Measurements from ENCODE around the gene THAP11.

The THAP11 gene

GRCh38 chr16:67841816-67842508, at the start of gene THAP11:
Gene THAP11, plus strand, starts transcription at chr16:67842320. Its CDS starts 235 bp downstream, at chr16:67842555.
- Histone ChIP-seq H3K27ac (ENCODE audit: low read depth in 2 of 2, low read length in 2 of 2) (peak within 1 kb of the TSS; percentile 97 to 99), H3K27me3 (ENCODE audit: control insufficient read depth in 2 of 2, insufficient read depth in 2 of 2, low read length in 2 of 2) (no peaks in the 10 kb centered on the region), H3K4me3 (ENCODE audit: low read length in 2 of 2) (peak within 1 kb of the TSS; percentile 88 to 90), H3K36me3 (ENCODE audit: control insufficient read depth in 2 of 2, insufficient read depth in 2 of 2, low read length in 2 of 2) (no peaks in the 10 kb centered on the region), H3K9ac (ENCODE audit: low read depth in 1 of 2, low read length in 2 of 2) (peak within 1 kb of the TSS; percentile 85 to 97), H3K9me3 (ENCODE audit: control insufficient read depth in 2 of 2, low read length in 2 of 2) (no peaks in the 10 kb centered on the region), H3K4me1 (ENCODE audit: control insufficient read depth in 2 of 2, insufficient read depth in 2 of 2, low read length in 2 of 2) (peaks cover 35 to 38% of the 10 kb centered on the region in 2 donors)

GRCh38 chr16:67796099-67796718, 45.9 kb upstream of the THAP11 start:
- Histone ChIP-seq H3K9me3 (ENCODE audit: control insufficient read depth in 2 of 2, low read length in 2 of 2) (no peaks in the 10 kb centered on the region), H3K27me3 (ENCODE audit: control insufficient read depth in 2 of 2, insufficient read depth in 2 of 2, low read length in 2 of 2) (no peaks in the 10 kb centered on the region), H3K4me3 (ENCODE audit: low read length in 2 of 2) (no peak overlapping the region), H3K9ac (ENCODE audit: low read depth in 1 of 2, low read length in 2 of 2) (no peak overlapping the region), H3K36me3 (ENCODE audit: control insufficient read depth in 2 of 2, insufficient read depth in 2 of 2, low read length in 2 of 2) (peaks cover 13% of the 10 kb centered on the region in 2 donors), H3K4me1 (ENCODE audit: control insufficient read depth in 2 of 2, insufficient read depth in 2 of 2, low read length in 2 of 2) (peaks cover 0 to 3% of the 10 kb centered on the region in 2 donors), H3K27ac (ENCODE audit: low read depth in 2 of 2, low read length in 2 of 2) (no peak overlapping the region)

DNA sequence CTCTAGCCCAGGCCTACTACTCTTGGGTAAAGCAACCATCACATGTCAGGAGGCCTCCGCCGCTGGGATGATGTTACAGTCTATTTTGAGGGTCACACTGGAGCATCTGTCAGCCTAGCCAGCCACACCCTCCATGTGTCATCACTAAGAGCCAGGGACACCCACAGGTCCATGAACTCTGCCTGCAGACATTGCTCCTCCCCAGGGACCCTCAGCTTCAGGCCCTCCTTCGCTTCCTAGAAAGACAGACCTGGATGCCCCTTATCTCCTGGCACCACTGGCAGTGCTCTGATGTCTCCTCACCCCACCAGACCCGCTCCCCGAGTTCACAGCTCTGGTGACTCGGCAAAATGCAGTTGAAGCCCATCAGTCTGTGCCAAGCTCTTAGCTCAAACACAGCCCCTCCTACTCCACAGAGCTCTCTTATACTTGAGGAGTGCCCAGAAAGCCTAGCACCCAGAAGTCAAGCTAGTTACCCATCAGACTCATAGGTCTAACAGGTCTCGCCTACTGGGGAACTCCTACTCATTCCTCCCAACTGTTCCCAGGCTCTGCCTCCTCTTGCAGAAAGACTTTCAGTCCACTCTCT, 41.7 kb upstream of the THAP11 start:
- Histone ChIP-seq H3K9ac (ENCODE audit: low read depth in 1 of 2, low read length in 2 of 2) (no peak overlapping the region), H3K27ac (ENCODE audit: low read depth in 2 of 2, low read length in 2 of 2) (no peak overlapping the region), H3K9me3 (ENCODE audit: control insufficient read depth in 2 of 2, low read length in 2 of 2) (no peaks in the 10 kb centered on the region), H3K36me3 (ENCODE audit: control insufficient read depth in 2 of 2, insufficient read depth in 2 of 2, low read length in 2 of 2) (peaks cover 21 to 24% of the 10 kb centered on the region in 2 donors), H3K4me1 (ENCODE audit: control insufficient read depth in 2 of 2, insufficient read depth in 2 of 2, low read length in 2 of 2) (peaks cover 5 to 12% of the 10 kb centered on the region in 2 donors), H3K4me3 (ENCODE audit: low read length in 2 of 2) (no peak overlapping the region), H3K27me3 (ENCODE audit: control insufficient read depth in 2 of 2, insufficient read depth in 2 of 2, low read length in 2 of 2) (no peaks in the 10 kb centered on the region)

DNA sequence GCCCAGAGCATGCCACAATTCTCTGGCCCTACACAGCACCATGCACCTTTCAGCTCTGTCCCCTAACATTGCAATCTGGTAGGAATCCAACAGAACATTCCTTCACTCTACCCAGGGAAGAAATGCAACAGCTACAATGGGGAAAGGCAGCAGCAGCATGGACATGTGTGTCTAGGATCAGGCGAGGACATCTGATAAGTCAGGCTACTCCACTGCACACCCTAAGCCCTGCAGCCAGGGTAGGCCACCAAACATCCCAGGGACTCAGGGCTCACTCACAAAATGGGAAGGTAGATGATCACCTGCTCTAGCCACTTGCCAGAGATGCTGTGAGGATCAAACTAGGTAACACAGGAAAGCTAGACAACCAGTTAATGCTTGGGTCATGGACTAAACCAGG, 40.9 kb upstream of the THAP11 start:
- Histone ChIP-seq H3K36me3 (ENCODE audit: control insufficient read depth in 2 of 2, insufficient read depth in 2 of 2, low read length in 2 of 2) (peaks cover 21 to 24% of the 10 kb centered on the region in 2 donors), H3K27ac (ENCODE audit: low read depth in 2 of 2, low read length in 2 of 2) (no peak overlapping the region), H3K27me3 (ENCODE audit: control insufficient read depth in 2 of 2, insufficient read depth in 2 of 2, low read length in 2 of 2) (no peaks in the 10 kb centered on the region), H3K9me3 (ENCODE audit: control insufficient read depth in 2 of 2, low read length in 2 of 2) (no peaks in the 10 kb centered on the region), H3K4me1 (ENCODE audit: control insufficient read depth in 2 of 2, insufficient read depth in 2 of 2, low read length in 2 of 2) (peaks cover 9 to 18% of the 10 kb centered on the region in 2 donors), H3K9ac (ENCODE audit: low read depth in 1 of 2, low read length in 2 of 2) (no peak overlapping the region), H3K4me3 (ENCODE audit: low read length in 2 of 2) (no peak overlapping the region)

DNA sequence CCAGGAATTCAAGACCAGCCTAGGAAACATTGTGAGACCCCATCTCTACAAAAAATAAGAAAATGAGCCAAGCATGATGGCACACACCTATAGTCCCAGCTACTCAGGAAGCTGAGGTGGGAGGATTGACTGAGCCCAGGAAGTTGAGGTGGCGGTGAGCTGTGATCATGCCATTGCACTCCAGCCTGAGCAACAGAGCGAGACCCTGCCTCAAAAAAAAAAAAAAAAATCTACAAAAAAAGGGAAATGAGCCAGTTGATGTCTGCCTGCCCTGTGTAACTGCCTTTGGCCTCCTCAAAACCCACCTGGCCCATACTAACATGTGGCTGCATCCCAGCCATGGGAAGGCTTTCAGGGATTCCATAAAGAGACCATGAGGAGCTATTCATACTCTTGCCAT, 40.2 kb upstream of the THAP11 start:
- Histone ChIP-seq H3K9me3 (ENCODE audit: control insufficient read depth in 2 of 2, low read length in 2 of 2) (no peaks in the 10 kb centered on the region), H3K27ac (ENCODE audit: low read depth in 2 of 2, low read length in 2 of 2) (no peak overlapping the region), H3K27me3 (ENCODE audit: control insufficient read depth in 2 of 2, insufficient read depth in 2 of 2, low read length in 2 of 2) (no peaks in the 10 kb centered on the region), H3K9ac (ENCODE audit: low read depth in 1 of 2, low read length in 2 of 2) (no peak overlapping the region), H3K36me3 (ENCODE audit: control insufficient read depth in 2 of 2, insufficient read depth in 2 of 2, low read length in 2 of 2) (peaks cover 21 to 24% of the 10 kb centered on the region in 2 donors), H3K4me1 (ENCODE audit: control insufficient read depth in 2 of 2, insufficient read depth in 2 of 2, low read length in 2 of 2) (peaks cover 9 to 18% of the 10 kb centered on the region in 2 donors), H3K4me3 (ENCODE audit: low read length in 2 of 2) (no peak overlapping the region)

DNA sequence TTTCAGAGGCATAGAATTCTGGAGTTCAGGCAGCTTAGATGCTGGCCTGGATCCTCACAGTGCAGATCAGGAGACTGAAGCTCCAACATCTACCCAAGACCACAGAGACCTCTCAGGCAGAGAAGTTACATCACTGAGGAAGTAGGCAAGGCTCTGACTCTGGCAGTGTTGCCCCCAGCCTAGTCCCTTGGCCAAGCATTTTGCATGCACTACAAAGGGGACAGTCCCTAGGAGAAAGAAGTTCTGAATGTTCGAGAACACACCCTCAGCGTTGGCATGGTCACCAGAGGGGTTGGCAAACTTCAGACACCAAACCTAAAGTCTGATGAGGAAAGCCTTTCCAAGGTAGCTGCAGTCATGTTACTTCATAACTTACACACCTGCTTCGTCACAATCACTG, 38.2 kb upstream of the THAP11 start:
- Histone ChIP-seq H3K9ac (ENCODE audit: low read depth in 1 of 2, low read length in 2 of 2) (no peak overlapping the region), H3K27ac (ENCODE audit: low read depth in 2 of 2, low read length in 2 of 2) (no peak overlapping the region), H3K4me3 (ENCODE audit: low read length in 2 of 2) (no peak overlapping the region), H3K27me3 (ENCODE audit: control insufficient read depth in 2 of 2, insufficient read depth in 2 of 2, low read length in 2 of 2) (no peaks in the 10 kb centered on the region), H3K36me3 (ENCODE audit: control insufficient read depth in 2 of 2, insufficient read depth in 2 of 2, low read length in 2 of 2) (peaks cover 19 to 21% of the 10 kb centered on the region in 2 donors), H3K9me3 (ENCODE audit: control insufficient read depth in 2 of 2, low read length in 2 of 2) (no peaks in the 10 kb centered on the region), H3K4me1 (ENCODE audit: control insufficient read depth in 2 of 2, insufficient read depth in 2 of 2, low read length in 2 of 2) (peaks cover 14 to 23% of the 10 kb centered on the region in 2 donors)

DNA sequence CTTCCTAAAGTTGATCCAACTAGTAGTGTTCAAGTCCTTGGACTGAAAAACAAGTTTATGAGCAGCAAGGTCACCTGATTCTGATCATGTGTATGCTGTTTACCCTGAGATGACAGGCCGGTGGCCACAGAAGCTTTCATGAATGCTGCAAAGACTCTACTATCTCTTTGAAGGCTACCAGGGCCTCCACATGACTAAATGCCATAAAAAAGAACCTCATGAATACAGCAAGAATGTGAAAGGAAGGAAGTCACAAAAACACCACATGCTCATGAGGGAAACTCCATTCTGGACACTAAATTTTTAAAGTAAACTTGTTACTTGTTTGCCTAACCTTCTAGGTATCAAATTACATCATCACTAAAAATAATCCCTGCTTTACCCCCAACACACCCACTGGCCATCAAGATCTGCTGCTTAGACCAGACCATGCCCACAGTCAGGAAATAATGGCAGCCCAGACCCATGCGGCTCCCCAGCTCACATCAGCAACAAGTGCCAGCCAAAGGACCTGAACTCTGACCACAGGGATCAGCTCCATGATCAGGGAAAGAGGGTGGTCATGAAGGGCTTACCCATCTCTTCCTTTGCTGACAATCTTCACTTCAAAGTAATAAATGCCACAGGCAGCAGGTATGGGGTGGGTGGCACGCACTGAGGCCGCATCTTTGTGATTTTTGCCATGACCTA, 37.1 kb upstream of the THAP11 start:
- Histone ChIP-seq H3K27ac (ENCODE audit: low read depth in 2 of 2, low read length in 2 of 2) (no peak overlapping the region), H3K36me3 (ENCODE audit: control insufficient read depth in 2 of 2, insufficient read depth in 2 of 2, low read length in 2 of 2) (peaks cover 16 to 17% of the 10 kb centered on the region in 2 donors), H3K9ac (ENCODE audit: low read depth in 1 of 2, low read length in 2 of 2) (peak overlapping the region in 1 of 2 donors; percentile 93), H3K9me3 (ENCODE audit: control insufficient read depth in 2 of 2, low read length in 2 of 2) (no peaks in the 10 kb centered on the region), H3K4me3 (ENCODE audit: low read length in 2 of 2) (peak overlapping the region; percentile 93), H3K4me1 (ENCODE audit: control insufficient read depth in 2 of 2, insufficient read depth in 2 of 2, low read length in 2 of 2) (peaks cover 14 to 23% of the 10 kb centered on the region in 2 donors), H3K27me3 (ENCODE audit: control insufficient read depth in 2 of 2, insufficient read depth in 2 of 2, low read length in 2 of 2) (no peaks in the 10 kb centered on the region)

- Histone ChIP-seq H3K4me1 (ENCODE audit: control insufficient read depth in 2 of 2, insufficient read depth in 2 of 2, low read length in 2 of 2) (peaks cover 14 to 20% of the 10 kb centered on the region in 2 donors), H3K9ac (ENCODE audit: low read depth in 1 of 2, low read length in 2 of 2) (peak overlapping the region; percentile 93 to 95), H3K9me3 (ENCODE audit: control insufficient read depth in 2 of 2, low read length in 2 of 2) (no peaks in the 10 kb centered on the region), H3K27me3 (ENCODE audit: control insufficient read depth in 2 of 2, insufficient read depth in 2 of 2, low read length in 2 of 2) (no peaks in the 10 kb centered on the region), H3K27ac (ENCODE audit: low read depth in 2 of 2, low read length in 2 of 2) (peak overlapping the region; percentile 67 to 68), H3K36me3 (ENCODE audit: control insufficient read depth in 2 of 2, insufficient read depth in 2 of 2, low read length in 2 of 2) (peaks cover 11% of the 10 kb centered on the region in 2 donors), H3K4me3 (ENCODE audit: low read length in 2 of 2) (peak overlapping the region; percentile 93)
Measured at GRCh38 chr16:67805718-67806427, 36.2 kb upstream of the THAP11 start.

GRCh38 chr16:67806428-67807147, 35.5 kb upstream of the THAP11 start, which contains the start of the genes RANBP10 and TSNAXIP1:
Gene RANBP10, minus strand, starts transcription at chr16:67806560. Its CDS starts 24 bp downstream, at chr16:67806536.
Gene TSNAXIP1, plus strand, starts transcription at chr16:67806889. Its CDS starts 261 bp downstream, at chr16:67807150.
- peak within 1 kb of the TSS; percentile 67 to 68 for H3K27ac ChIP-seq (ENCODE audit: low read depth in 2 of 2, low read length in 2 of 2)
- H3K27me3 ChIP-seq (ENCODE audit: control insufficient read depth in 2 of 2, insufficient read depth in 2 of 2, low read length in 2 of 2), result no peaks in the 10 kb centered on the region
- peaks cover 5 to 11% of the 10 kb centered on the region in 2 donors for H3K36me3 ChIP-seq (ENCODE audit: control insufficient read depth in 2 of 2, insufficient read depth in 2 of 2, low read length in 2 of 2)
- peak within 1 kb of the TSS; percentile 93 for H3K4me3 ChIP-seq (ENCODE audit: low read length in 2 of 2)
- H3K9me3 ChIP-seq (ENCODE audit: control insufficient read depth in 2 of 2, low read length in 2 of 2), result no peaks in the 10 kb centered on the region
- H3K4me1 ChIP-seq (ENCODE audit: control insufficient read depth in 2 of 2, insufficient read depth in 2 of 2, low read length in 2 of 2), result peaks cover 14 to 20% of the 10 kb centered on the region in 2 donors
- peak within 1 kb of the TSS; percentile 93 to 95 for H3K9ac ChIP-seq (ENCODE audit: low read depth in 1 of 2, low read length in 2 of 2)

Measured in mucosa of rectum (tissue), 2 donors.